ENCODE measurements around the gene NSG2.

NSG2 gene

GRCh38 chr5:174148721-174149120 is 103.2 kb downstream of the NSG2 start:
- Histone ChIP-seq H3K4me1 (ENCODE audit: control insufficient read depth, insufficient read depth, low read length, poor library complexity, severe bottlenecking) (no peaks in the 10 kb centered on the region), H3K4me3 (ENCODE audit: extremely low read depth, insufficient read depth, low read length, poor library complexity, severe bottlenecking) (no peak overlapping the region), H3K27ac (ENCODE audit: low read depth, low read length, severe bottlenecking) (no peak overlapping the region), H3K9me3 (ENCODE audit: control insufficient read depth, low read length) (no peaks in the 10 kb centered on the region), H3K36me3 (ENCODE audit: control insufficient read depth, insufficient read depth, low read length) (no peaks in the 10 kb centered on the region)
- WGBS, 2 experiments (ENCODE audit: insufficient coverage in 2 of 2), result 93 to 94% methylated on average over 2 of the region's 2 CpGs

GRCh38 chr5:174149426-174149825 is 103.9 kb downstream of the NSG2 start:
- H3K4me3 ChIP-seq (ENCODE audit: extremely low read depth, insufficient read depth, low read length, poor library complexity, severe bottlenecking), result no peak overlapping the region
- WGBS, 2 experiments (ENCODE audit: insufficient coverage in 2 of 2), result 93 to 100% methylated on average over 3 of the region's 3 CpGs
- no peaks in the 10 kb centered on the region for H3K36me3 ChIP-seq (ENCODE audit: control insufficient read depth, insufficient read depth, low read length)
- no peak overlapping the region for H3K27ac ChIP-seq (ENCODE audit: low read depth, low read length, severe bottlenecking)
- peaks cover 1% of the 10 kb centered on the region for H3K9me3 ChIP-seq (ENCODE audit: control insufficient read depth, low read length)
- no peaks in the 10 kb centered on the region for H3K4me1 ChIP-seq (ENCODE audit: control insufficient read depth, insufficient read depth, low read length, poor library complexity, severe bottlenecking)

- Histone ChIP-seq H3K36me3 (ENCODE audit: control insufficient read depth, insufficient read depth, low read length) (no peaks in the 10 kb centered on the region), H3K4me1 (ENCODE audit: control insufficient read depth, insufficient read depth, low read length, poor library complexity, severe bottlenecking) (no peaks in the 10 kb centered on the region), H3K27ac (ENCODE audit: low read depth, low read length, severe bottlenecking) (no peak overlapping the region), H3K9me3 (ENCODE audit: control insufficient read depth, low read length) (peaks cover 5% of the 10 kb centered on the region), H3K4me3 (ENCODE audit: extremely low read depth, insufficient read depth, low read length, poor library complexity, severe bottlenecking) (no peak overlapping the region)
- 95 to 97% methylated on average over 5 of the region's 6 CpGs for WGBS, 2 experiments (ENCODE audit: insufficient coverage in 2 of 2)
Measured at GRCh38 chr5:174149989-174150388, 104.5 kb downstream of the NSG2 start.

- peaks cover 5% of the 10 kb centered on the region for H3K9me3 ChIP-seq (ENCODE audit: control insufficient read depth, low read length)
- no peak overlapping the region for H3K27ac ChIP-seq (ENCODE audit: low read depth, low read length, severe bottlenecking)
- 100% methylated on average over 1 of the region's 3 CpGs for WGBS, 2 experiments (ENCODE audit: insufficient coverage in 2 of 2)
Measured at GRCh38 chr5:174151599-174152181, 106.2 kb downstream of the NSG2 start.

GRCh38 chr5:174154559-174154958 is 109.1 kb downstream of the NSG2 start:
- peaks cover 3% of the 10 kb centered on the region for H3K4me1 ChIP-seq (ENCODE audit: control insufficient read depth, insufficient read depth, low read length, poor library complexity, severe bottlenecking)
- H3K9me3 ChIP-seq (ENCODE audit: control insufficient read depth, low read length), result peaks cover 5% of the 10 kb centered on the region
- 100% methylated on average over 1 of the region's 1 CpG; no CpG with 5 or more reads in 1 of the 2 experiments for WGBS, 2 experiments (ENCODE audit: insufficient coverage in 2 of 2)
- no peak overlapping the region for H3K4me3 ChIP-seq (ENCODE audit: extremely low read depth, insufficient read depth, low read length, poor library complexity, severe bottlenecking)
- no peak overlapping the region for H3K27ac ChIP-seq (ENCODE audit: low read depth, low read length, severe bottlenecking)
- H3K36me3 ChIP-seq (ENCODE audit: control insufficient read depth, insufficient read depth, low read length), result no peaks in the 10 kb centered on the region

More at GRCh38 chr5:174151599-174152181, 106.2 kb downstream of the NSG2 start:
- Histone ChIP-seq H3K4me1 (ENCODE audit: control insufficient read depth, insufficient read depth, low read length, poor library complexity, severe bottlenecking) (no peaks in the 10 kb centered on the region), H3K36me3 (ENCODE audit: control insufficient read depth, insufficient read depth, low read length) (no peaks in the 10 kb centered on the region), H3K4me3 (ENCODE audit: extremely low read depth, insufficient read depth, low read length, poor library complexity, severe bottlenecking) (no peak overlapping the region)

- peaks cover 10% of the 10 kb centered on the region for H3K4me1 ChIP-seq (ENCODE audit: control insufficient read depth, insufficient read depth, low read length, poor library complexity, severe bottlenecking)
- WGBS, 2 experiments (ENCODE audit: insufficient coverage in 2 of 2), result 86 to 100% methylated on average over 1 of the region's 1 CpG
- H3K36me3 ChIP-seq (ENCODE audit: control insufficient read depth, insufficient read depth, low read length), result no peaks in the 10 kb centered on the region
- no peak overlapping the region for H3K4me3 ChIP-seq (ENCODE audit: extremely low read depth, insufficient read depth, low read length, poor library complexity, severe bottlenecking)
- no peak overlapping the region for H3K27ac ChIP-seq (ENCODE audit: low read depth, low read length, severe bottlenecking)
- H3K9me3 ChIP-seq (ENCODE audit: control insufficient read depth, low read length), result peaks cover 5% of the 10 kb centered on the region
Measured at GRCh38 chr5:174155281-174155680, 109.8 kb downstream of the NSG2 start.

GRCh38 chr5:174155706-174156105 is 110.2 kb downstream of the NSG2 start:
- Histone ChIP-seq H3K4me1 (ENCODE audit: control insufficient read depth, insufficient read depth, low read length, poor library complexity, severe bottlenecking) (peaks cover 10% of the 10 kb centered on the region), H3K36me3 (ENCODE audit: control insufficient read depth, insufficient read depth, low read length) (no peaks in the 10 kb centered on the region), H3K4me3 (ENCODE audit: extremely low read depth, insufficient read depth, low read length, poor library complexity, severe bottlenecking) (no peak overlapping the region), H3K9me3 (ENCODE audit: control insufficient read depth, low read length) (peaks cover 5% of the 10 kb centered on the region), H3K27ac (ENCODE audit: low read depth, low read length, severe bottlenecking) (no peak overlapping the region)
- 75 to 93% methylated on average over 1 to 2 of the region's 3 CpGs for WGBS, 2 experiments (ENCODE audit: insufficient coverage in 2 of 2)

- Histone ChIP-seq H3K4me3 (ENCODE audit: extremely low read depth, insufficient read depth, low read length, poor library complexity, severe bottlenecking) (no peak overlapping the region), H3K4me1 (ENCODE audit: control insufficient read depth, insufficient read depth, low read length, poor library complexity, severe bottlenecking) (peaks cover 10% of the 10 kb centered on the region), H3K9me3 (ENCODE audit: control insufficient read depth, low read length) (peaks cover 5% of the 10 kb centered on the region), H3K36me3 (ENCODE audit: control insufficient read depth, insufficient read depth, low read length) (no peaks in the 10 kb centered on the region), H3K27ac (ENCODE audit: low read depth, low read length, severe bottlenecking) (no peak overlapping the region)
- WGBS, 2 experiments (ENCODE audit: insufficient coverage in 2 of 2), result 80 to 89% methylated on average over 1 to 2 of the region's 5 CpGs
Measured at GRCh38 chr5:174157048-174157447, 111.5 kb downstream of the NSG2 start.

All from mesodermal cell (in vitro differentiated cells).